ENCODE results near the gene METTL3.

GRCh38 chr14:21520767-21521166 lies 9.6 kb upstream of the METTL3 start:
- no peak for TF ChIP-seq CTCF (IDR thresholded peaks at IDR 0.05 in 4 of 5, conservative IDR thresholded peaks at IDR 0.05 in 1 of 5)
- TF ChIP-seq POLR2A (IDR thresholded peaks at IDR 0.05): no peak

Data from gastrocnemius medialis (tissue), 4 donors.